Peyer's patch (tissue), 4 donors: Measurements from ENCODE around the gene SZT2. TPM values are rescaled to one million over a fixed set of nuclear protein-coding genes. Genes with fewer than 3 reads are reported as not detected.

Experiments
- DNase-seq, 3 donors: peaks; one replicate each; pipeline ENCODE4 v3.0.0-alpha.2; 2017 to 2019
- H3K27ac ChIP-seq, 4 donors: fragments of 200-600 bp; sonication (generic); one replicate each; pipeline ENCODE4 v1.5.1; 2016 to 2019
- H3K27me3 ChIP-seq, 2 donors: fragments of 200-600 bp; sonication (generic); one replicate each; pipeline ENCODE4 v1.5.1; 2019
- H3K36me3 ChIP-seq, 3 donors: fragments of 200-600 bp; sonication (generic); one replicate each; pipeline ENCODE4 v1.5.1; 2016 to 2019
- H3K4me1 ChIP-seq, 4 donors: fragments of 200-600 bp; sonication (generic); one replicate each; pipeline ENCODE4 v1.5.1; 2016 to 2019
- H3K4me3 ChIP-seq, 4 donors: fragments of 200-600 bp; sonication (generic); 1 replicate in 3 of 4; 2 replicates in 1 of 4; pipeline ENCODE4 v1.5.1; 2016 to 2019; ENCODE audit warnings: mild to moderate bottlenecking in 1 of 4
- H3K9me3 ChIP-seq, 4 donors: fragments of 200-600 bp; sonication (generic); one replicate each; pipeline ENCODE4 v1.5.1; 2016 to 2019; ENCODE audit warnings: mild to moderate bottlenecking in 1 of 4
- POLR2A ChIP-seq, 2 donors: fragments of 450-650 bp; IDR thresholded peaks; one replicate each; pipeline ENCODE4 v1.5.1; 2017; ENCODE audit warnings: antibody characterized with exemption in 2 of 2, mild to moderate bottlenecking in 2 of 2, moderate library complexity in 2 of 2
- total RNA-seq, 4 donors: library from RNA; depleted of rRNA; stranded (reverse); fragments of >200 nt; gene quantifications; one replicate each; pipeline ENCODE4 v1.1.0, GENCODE V29; 2016
- TF ChIP-seq, protein P1 (sequence below), 6 experiments: fragments of 450-650 bp in 4 of 6; fragments of 200-600 bp in 2 of 6; sonication (generic) in 1 of 6; IDR thresholded peaks; one replicate each; pipeline ENCODE4 v1.5.1; 2017 to 2019; ENCODE audit warnings: antibody characterized with exemption in 6 of 6, mild to moderate bottlenecking in 3 of 6, moderate library complexity in 1 of 6

The SZT2 gene
- total RNA-seq, 4 donors from 2014 or later, result 76.9 to 129 (median 104) TPM

GRCh38 chr1:43444836-43445235 is 55.1 kb downstream of the SZT2 start:
- Histone ChIP-seq H3K4me1 (peaks cover 0 to 9% (median 0%) of the 10 kb centered on the region in 4 donors), H3K27ac (no peak overlapping the region), H3K9me3 (no peaks in the 10 kb centered on the region), H3K27me3 (no peaks in the 10 kb centered on the region), H3K4me3 (no peak overlapping the region), H3K36me3 (peaks cover 0 to 99% (median 0%) of the 10 kb centered on the region in 3 donors)
- DNase-seq, result peak in 1 of 3 donors; percentile 42
- no peak for TF ChIP-seq POLR2A (IDR thresholded peaks at IDR 0.05)
- TF ChIP-seq, protein P1, sequence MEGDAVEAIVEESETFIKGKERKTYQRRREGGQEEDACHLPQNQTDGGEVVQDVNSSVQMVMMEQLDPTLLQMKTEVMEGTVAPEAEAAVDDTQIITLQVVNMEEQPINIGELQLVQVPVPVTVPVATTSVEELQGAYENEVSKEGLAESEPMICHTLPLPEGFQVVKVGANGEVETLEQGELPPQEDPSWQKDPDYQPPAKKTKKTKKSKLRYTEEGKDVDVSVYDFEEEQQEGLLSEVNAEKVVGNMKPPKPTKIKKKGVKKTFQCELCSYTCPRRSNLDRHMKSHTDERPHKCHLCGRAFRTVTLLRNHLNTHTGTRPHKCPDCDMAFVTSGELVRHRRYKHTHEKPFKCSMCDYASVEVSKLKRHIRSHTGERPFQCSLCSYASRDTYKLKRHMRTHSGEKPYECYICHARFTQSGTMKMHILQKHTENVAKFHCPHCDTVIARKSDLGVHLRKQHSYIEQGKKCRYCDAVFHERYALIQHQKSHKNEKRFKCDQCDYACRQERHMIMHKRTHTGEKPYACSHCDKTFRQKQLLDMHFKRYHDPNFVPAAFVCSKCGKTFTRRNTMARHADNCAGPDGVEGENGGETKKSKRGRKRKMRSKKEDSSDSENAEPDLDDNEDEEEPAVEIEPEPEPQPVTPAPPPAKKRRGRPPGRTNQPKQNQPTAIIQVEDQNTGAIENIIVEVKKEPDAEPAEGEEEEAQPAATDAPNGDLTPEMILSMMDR (IDR thresholded peaks at IDR 0.05), result no peak

GRCh38 chr1:43445606-43446387 is 56.1 kb downstream of the SZT2 start:
- Histone ChIP-seq H3K9me3 (no peaks in the 10 kb centered on the region), H3K27me3 (no peaks in the 10 kb centered on the region), H3K36me3 (peaks cover 0 to 99% (median 0%) of the 10 kb centered on the region in 3 donors), H3K27ac (no peak overlapping the region), H3K4me3 (no peak overlapping the region), H3K4me1 (peaks cover 0 to 9% (median 0%) of the 10 kb centered on the region in 4 donors)
- TF ChIP-seq POLR2A (IDR thresholded peaks at IDR 0.05), result no peak
- TF ChIP-seq, protein P1 (IDR thresholded peaks at IDR 0.05), result no peak
- peak in 1 of 3 donors; percentile 29 for DNase-seq

DNA sequence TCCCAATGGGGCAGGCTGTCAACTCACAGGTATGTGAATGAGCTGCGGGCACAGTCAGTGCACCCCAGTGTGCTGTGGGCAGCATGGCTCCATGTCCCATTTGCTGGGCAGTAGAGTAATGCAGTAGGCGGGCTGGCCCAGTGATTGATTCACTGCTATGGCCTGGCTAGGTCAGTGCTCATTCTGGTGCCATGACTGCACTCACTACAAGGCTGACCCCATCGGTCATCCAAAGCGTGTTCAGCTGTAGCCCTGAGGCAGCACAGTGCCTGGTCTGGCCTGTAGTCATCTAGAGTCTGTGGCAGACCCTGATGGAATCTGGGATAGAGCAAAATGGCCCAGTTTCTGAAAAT is 56.7 kb downstream of the SZT2 start:
- Histone ChIP-seq H3K4me1 (peaks cover 0 to 9% (median 0%) of the 10 kb centered on the region in 4 donors), H3K4me3 (no peak overlapping the region), H3K9me3 (no peaks in the 10 kb centered on the region), H3K27me3 (no peaks in the 10 kb centered on the region), H3K36me3 (peaks cover 0 to 99% (median 0%) of the 10 kb centered on the region in 3 donors), H3K27ac (no peak overlapping the region)
- DNase-seq, result peak in 1 of 3 donors; percentile 37
- TF ChIP-seq, protein P1 (IDR thresholded peaks at IDR 0.05), result no peak
- TF ChIP-seq POLR2A (IDR thresholded peaks at IDR 0.05), result no peak

GRCh38 chr1:43446881-43447835 is 57.5 kb downstream of the SZT2 start:
- H3K4me3 ChIP-seq, result no peak overlapping the region
- no peak overlapping the region for H3K27ac ChIP-seq
- DNase-seq, result peak in 1 of 3 donors; percentile 38
- H3K36me3 ChIP-seq, result peaks cover 0 to 93% (median 0%) of the 10 kb centered on the region in 3 donors
- no peak for TF ChIP-seq POLR2A (IDR thresholded peaks at IDR 0.05)
- TF ChIP-seq, protein P1 (IDR thresholded peaks at IDR 0.05), result no peak
- H3K27me3 ChIP-seq, result no peaks in the 10 kb centered on the region
- H3K4me1 ChIP-seq, result peaks cover 0 to 12% (median 0%) of the 10 kb centered on the region in 4 donors
- no peaks in the 10 kb centered on the region for H3K9me3 ChIP-seq

- H3K9me3 ChIP-seq, result no peaks in the 10 kb centered on the region
- peak in 2 of 3 donors; percentile 70 to 71 for DNase-seq
- TF ChIP-seq, protein P1 (IDR thresholded peaks at IDR 0.05), result no peak
- TF ChIP-seq POLR2A (IDR thresholded peaks at IDR 0.05), result no peak
- H3K4me1 ChIP-seq, result peaks cover 0 to 21% (median 0%) of the 10 kb centered on the region in 4 donors
- no peaks in the 10 kb centered on the region for H3K27me3 ChIP-seq
- peak overlapping the region in 2 of 4 donors; percentile 23 to 75 for H3K27ac ChIP-seq
- H3K4me3 ChIP-seq, result no peak overlapping the region
- peaks cover 0 to 83% (median 0%) of the 10 kb centered on the region in 3 donors for H3K36me3 ChIP-seq
Measured at GRCh38 chr1:43447891-43448708, 58.4 kb downstream of the SZT2 start.
